Measurements from ENCODE around the gene TSPO2. TPM values are rescaled to one million over a fixed set of nuclear protein-coding genes. Genes with fewer than 3 reads are reported as not detected.

The TSPO2 gene
- total and polyA plus RNA-seq, 2 experiments from 2014 or later = not detected

DNA sequence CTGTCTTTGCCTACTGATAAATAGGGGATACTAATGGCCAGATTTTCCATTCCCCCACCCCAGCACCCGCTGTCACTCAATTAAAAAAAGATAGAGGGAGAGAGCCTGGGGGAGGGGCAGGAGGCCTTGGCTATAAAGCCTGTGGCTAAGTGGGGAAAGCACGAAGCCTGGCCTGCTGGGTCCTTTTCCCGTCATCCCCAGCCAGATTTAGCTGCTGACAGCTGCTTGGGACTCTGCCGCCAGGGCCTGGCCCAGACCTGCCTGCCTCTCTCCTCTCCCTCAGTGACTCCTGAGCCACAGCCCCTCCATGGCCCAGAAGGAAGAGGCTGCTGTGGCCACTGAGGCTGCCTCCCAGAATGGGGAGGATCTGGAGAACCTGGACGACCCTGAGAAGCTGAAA, 10.8 kb downstream of the TSPO2 start, which contains the start of gene APOBEC2:
TSS of gene APOBEC2 (plus strand) at position 162 of the 400 bp plus-strand sequence. CDS start at position 308, 146 bp downstream.
- Histone ChIP-seq H3K27ac (peak within 1 kb of the TSS; percentile 94), H3K9me3 (ENCODE audit: low read depth) (no peaks in the 10 kb centered on the region), H3K4me1 (ENCODE audit: low read depth) (peaks cover 90% of the 10 kb centered on the region), H3K27me3 (no peaks in the 10 kb centered on the region), H3K36me3 (no peaks in the 10 kb centered on the region), H3K4me3 (peak within 1 kb of the TSS; percentile 18)
- TF ChIP-seq, protein P1, sequence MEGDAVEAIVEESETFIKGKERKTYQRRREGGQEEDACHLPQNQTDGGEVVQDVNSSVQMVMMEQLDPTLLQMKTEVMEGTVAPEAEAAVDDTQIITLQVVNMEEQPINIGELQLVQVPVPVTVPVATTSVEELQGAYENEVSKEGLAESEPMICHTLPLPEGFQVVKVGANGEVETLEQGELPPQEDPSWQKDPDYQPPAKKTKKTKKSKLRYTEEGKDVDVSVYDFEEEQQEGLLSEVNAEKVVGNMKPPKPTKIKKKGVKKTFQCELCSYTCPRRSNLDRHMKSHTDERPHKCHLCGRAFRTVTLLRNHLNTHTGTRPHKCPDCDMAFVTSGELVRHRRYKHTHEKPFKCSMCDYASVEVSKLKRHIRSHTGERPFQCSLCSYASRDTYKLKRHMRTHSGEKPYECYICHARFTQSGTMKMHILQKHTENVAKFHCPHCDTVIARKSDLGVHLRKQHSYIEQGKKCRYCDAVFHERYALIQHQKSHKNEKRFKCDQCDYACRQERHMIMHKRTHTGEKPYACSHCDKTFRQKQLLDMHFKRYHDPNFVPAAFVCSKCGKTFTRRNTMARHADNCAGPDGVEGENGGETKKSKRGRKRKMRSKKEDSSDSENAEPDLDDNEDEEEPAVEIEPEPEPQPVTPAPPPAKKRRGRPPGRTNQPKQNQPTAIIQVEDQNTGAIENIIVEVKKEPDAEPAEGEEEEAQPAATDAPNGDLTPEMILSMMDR (IDR thresholded peaks at IDR 0.05; ENCODE audit: low read depth, low read length) = no peak
- DNase-seq (ENCODE audit: low read depth in 1 of 2, low spot score in 1 of 2) = peak; percentile 25 to 91

DNA sequence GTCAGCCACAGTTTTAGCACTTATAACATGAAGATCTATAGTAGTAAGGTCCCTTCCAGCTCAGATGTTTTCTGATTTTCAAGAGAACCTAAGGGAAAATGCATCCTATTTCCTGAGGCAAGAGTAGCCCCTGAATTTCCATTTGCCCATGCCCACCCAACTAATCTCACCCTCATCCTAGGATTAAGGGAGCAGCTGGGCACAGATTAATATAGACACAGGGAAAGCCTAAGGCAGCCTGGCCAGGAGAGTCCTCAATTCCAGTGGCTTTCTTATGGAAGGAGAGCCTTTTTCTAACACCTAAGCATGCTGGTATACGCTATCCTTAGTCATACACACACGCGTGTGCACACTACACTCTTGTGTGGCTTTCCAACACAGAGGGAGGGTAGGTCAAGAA, 12.2 kb downstream of the TSPO2 start:
- Histone ChIP-seq H3K4me1 (ENCODE audit: low read depth) (peaks cover 91% of the 10 kb centered on the region), H3K9me3 (ENCODE audit: low read depth) (no peaks in the 10 kb centered on the region), H3K27ac (peak overlapping the region; percentile 94), H3K27me3 (no peaks in the 10 kb centered on the region), H3K36me3 (no peaks in the 10 kb centered on the region), H3K4me3 (peak overlapping the region; percentile 18)
- TF ChIP-seq, protein P1 (IDR thresholded peaks at IDR 0.05; ENCODE audit: low read depth, low read length) = no peak
- DNase-seq (ENCODE audit: low read depth in 1 of 2, low spot score in 1 of 2) = no peak

DNA sequence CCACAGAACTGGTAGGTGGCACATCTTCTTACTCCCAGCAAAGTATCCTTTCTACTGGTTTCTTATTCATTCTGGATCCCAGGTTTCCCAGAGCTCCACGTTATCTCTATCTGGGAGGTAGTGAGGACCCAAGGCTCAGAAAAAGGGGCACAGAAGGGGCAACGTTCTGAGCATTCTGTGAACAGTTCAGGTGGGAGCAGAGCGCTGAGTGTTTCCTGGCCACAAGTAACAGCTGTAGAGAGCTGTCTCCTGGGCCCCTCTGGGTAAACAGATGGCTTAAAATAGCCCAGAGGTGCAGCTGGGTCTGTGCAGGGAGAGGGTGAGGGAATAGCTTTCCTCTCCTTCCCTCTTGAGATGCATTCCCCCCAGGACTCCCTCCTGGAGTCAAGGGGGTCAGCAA, 12.9 kb downstream of the TSPO2 start:
- peak overlapping the region; percentile 18 for H3K4me3 ChIP-seq
- no peaks in the 10 kb centered on the region for H3K9me3 ChIP-seq (ENCODE audit: low read depth)
- no peaks in the 10 kb centered on the region for H3K36me3 ChIP-seq
- peak overlapping the region; percentile 94 for H3K27ac ChIP-seq
- H3K27me3 ChIP-seq = no peaks in the 10 kb centered on the region
- peak in 1 of 2 donors; percentile 74 for DNase-seq (ENCODE audit: low read depth in 1 of 2, low spot score in 1 of 2)
- TF ChIP-seq, protein P1 (IDR thresholded peaks at IDR 0.05; ENCODE audit: low read depth, low read length) = no peak
- H3K4me1 ChIP-seq (ENCODE audit: low read depth) = peaks cover 88% of the 10 kb centered on the region

DNA sequence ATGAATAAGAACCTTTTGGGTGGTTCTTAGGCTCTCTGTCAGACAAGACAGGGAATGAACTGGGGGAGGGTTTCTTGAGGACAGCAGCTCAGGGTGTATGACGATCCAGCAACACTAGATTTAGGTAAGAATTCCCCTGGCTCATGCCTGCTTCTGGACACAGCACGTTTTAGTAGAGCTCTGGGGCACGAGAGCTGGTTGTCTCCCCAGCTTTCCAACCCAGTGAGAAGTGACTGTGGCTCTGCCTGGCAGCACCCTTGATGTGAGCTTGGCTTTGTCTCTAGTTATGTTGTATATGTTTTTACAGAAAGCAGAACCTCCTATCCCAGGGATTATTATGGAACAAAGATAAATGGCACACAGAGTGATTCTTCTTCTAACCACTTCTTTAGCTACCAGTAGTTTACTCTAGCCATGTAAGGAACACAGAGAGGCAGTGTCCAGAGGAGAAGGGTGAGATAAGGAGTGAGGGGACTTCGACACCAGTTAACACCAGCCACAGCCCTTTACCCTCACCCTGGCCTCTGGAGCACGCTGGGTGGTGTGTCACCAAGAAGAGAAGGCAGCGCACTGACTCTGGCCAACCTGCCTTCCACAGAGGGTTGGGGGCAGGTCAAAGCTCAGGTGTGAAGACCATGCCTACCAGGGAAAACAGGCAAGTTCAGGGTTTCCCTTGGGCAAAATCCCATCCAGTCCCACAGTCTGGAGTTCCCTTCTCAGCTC, 14.7 kb downstream of the TSPO2 start:
- H3K9me3 ChIP-seq (ENCODE audit: low read depth) = no peaks in the 10 kb centered on the region
- H3K36me3 ChIP-seq = peaks cover under 1% of the 10 kb centered on the region
- peaks cover 92% of the 10 kb centered on the region for H3K4me1 ChIP-seq (ENCODE audit: low read depth)
- DNase-seq (ENCODE audit: low read depth in 1 of 2, low spot score in 1 of 2) = no peak
- peak overlapping the region; percentile 94 for H3K27ac ChIP-seq
- no peak overlapping the region for H3K4me3 ChIP-seq
- H3K27me3 ChIP-seq = no peaks in the 10 kb centered on the region
- TF ChIP-seq, protein P1 (IDR thresholded peaks at IDR 0.05; ENCODE audit: low read depth, low read length) = no peak

DNA sequence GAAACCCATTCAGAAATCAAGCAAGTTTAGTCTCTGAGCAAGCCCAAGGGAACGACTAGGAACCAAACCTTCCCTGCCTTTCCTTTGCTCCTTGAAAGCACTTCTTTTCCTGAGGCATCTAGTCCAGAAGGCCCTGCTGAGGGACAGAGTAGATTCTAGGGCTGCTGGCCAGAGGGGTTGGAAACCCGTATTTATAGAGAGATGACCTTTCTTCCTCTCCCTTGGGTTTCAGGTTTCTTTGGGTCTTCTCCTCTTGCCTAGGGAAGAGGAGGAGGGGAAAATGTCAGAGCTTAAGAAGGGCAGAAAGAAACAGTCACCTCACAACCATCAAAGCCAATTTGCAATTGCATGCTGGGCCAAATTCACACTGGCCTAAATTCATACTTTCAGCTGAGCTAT, 16.5 kb downstream of the TSPO2 start:
- Histone ChIP-seq H3K27ac (peak overlapping the region; percentile 84), H3K9me3 (ENCODE audit: low read depth) (no peaks in the 10 kb centered on the region), H3K36me3 (peaks cover 5% of the 10 kb centered on the region), H3K27me3 (no peaks in the 10 kb centered on the region), H3K4me1 (ENCODE audit: low read depth) (peaks cover 92% of the 10 kb centered on the region), H3K4me3 (no peak overlapping the region)
- TF ChIP-seq, protein P1 (IDR thresholded peaks at IDR 0.05; ENCODE audit: low read depth, low read length) = no peak
- DNase-seq (ENCODE audit: low read depth in 1 of 2, low spot score in 1 of 2) = no peak
